K562 (cell line): ENCODE measurements around the gene NRXN3.

Experiments
- BCL6 ChIP-seq: fragments of 250-450 bp; sonication (Bioruptor Pico); IDR thresholded peaks from 2 replicates; pipeline ENCODE4 v1.4.0; 2020
- FOSL1 ChIP-seq: fragments of 200-800 bp; sonication (Bioruptor generic); conservative IDR thresholded peaks from 2 replicates; pipeline ENCODE4 v1.6.1; 2016; ENCODE audit warnings: missing genetic modification characterization, missing compliant biosample characterization
- MAZ ChIP-seq, 2 experiments: fragments of 450-650 bp in 1 of 2; sonication (generic) in 1 of 2; formaldehyde crosslinking; IDR thresholded peaks in 1 of 2; conservative IDR thresholded peaks in 1 of 2; 2 replicates each; pipeline versions ENCODE4 v1.4.0 to v1.5.0; 2020; ENCODE audit warnings: mild to moderate bottlenecking in 1 of 2, missing genetic modification reagents in 1 of 2
- MTA3 ChIP-seq: fragments of 450-650 bp; formaldehyde crosslinking; IDR thresholded peaks from 2 replicates; pipeline ENCODE4 v1.6.1; 2017; ENCODE audit warnings: mild to moderate bottlenecking, borderline replicate concordance
- NFIC ChIP-seq: fragments of 450-650 bp; IDR thresholded peaks from 2 replicates; pipeline ENCODE4 v1.6.1; 2017; ENCODE audit warnings: mild to moderate bottlenecking, inconsistent platforms
- POLR2AphosphoS5 ChIP-seq: IDR thresholded peaks from 2 replicates; pipeline ENCODE4 v1.6.1; 2011; ENCODE audit warnings: mild to moderate bottlenecking, low read depth, low read length, moderate library complexity; ENCODE audit not compliant: control insufficient read depth, insufficient read depth
- ZNF274 ChIP-seq: IDR thresholded peaks from 2 replicates; pipeline ENCODE4 v1.6.1; 2011; ENCODE audit warnings: low read depth, mild to moderate bottlenecking, low read length, moderate library complexity, borderline replicate concordance
- ZNF324 ChIP-seq: fragments of 250-450 bp; sonication (Bioruptor Pico); IDR thresholded peaks from 2 replicates; pipeline ENCODE4 v1.4.0; 2020; ENCODE audit warnings: mild to moderate bottlenecking
- ZNF668 ChIP-seq: fragments of 250-450 bp; sonication (Bioruptor Pico); IDR thresholded peaks from 2 replicates; pipeline ENCODE4 v1.8.0; 2022; ENCODE audit warnings: mild to moderate bottlenecking, inconsistent platforms
- ZNF766 ChIP-seq: fragments of 200-800 bp; sonication (Bioruptor generic); conservative IDR thresholded peaks from 2 replicates; pipeline ENCODE4 v1.6.1; 2016; ENCODE audit warnings: missing genetic modification characterization, missing compliant biosample characterization

DNA sequence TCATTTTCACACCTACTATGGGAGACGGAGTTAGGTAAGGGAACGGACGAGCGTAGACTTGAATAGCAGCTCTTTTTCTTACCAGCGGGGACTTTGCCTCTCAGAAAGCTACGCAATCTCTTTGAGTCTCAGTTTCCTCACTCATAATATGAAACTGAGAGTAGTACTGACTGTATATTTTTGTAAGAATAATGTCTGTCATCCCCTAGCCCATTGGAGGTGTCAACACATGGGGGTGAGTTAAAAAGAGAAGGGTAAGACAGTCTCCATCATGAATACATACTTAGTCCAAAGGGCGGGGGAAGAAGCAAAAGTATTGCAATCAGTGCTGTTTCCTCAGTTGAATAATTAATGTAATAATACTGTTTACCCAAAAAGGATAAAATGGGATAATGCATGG is 592.2 kb downstream of the NRXN3 start:
- no peak for TF ChIP-seq FOSL1 (tag)
- no peak for TF ChIP-seq ZNF766
- no peak for TF ChIP-seq BCL6 (CRISPR knock-in tag)
- no peak for TF ChIP-seq ZNF324
- no peak for TF ChIP-seq NFIC
- no peak for TF ChIP-seq POLR2AphosphoS5
- no peak for TF ChIP-seq MAZ (CRISPR knock-in tag; conservative IDR thresholded peaks at IDR 0.05 in 1 of 2, IDR thresholded peaks at IDR 0.05 in 1 of 2)
- TF ChIP-seq ZNF274: no peak
- no peak for TF ChIP-seq ZNF668
- no peak for TF ChIP-seq MTA3
